ENCODE results near the gene EPB41. TPM values are rescaled to one million over a fixed set of nuclear protein-coding genes. Genes with fewer than 3 reads are reported as not detected.

The EPB41 gene
- total RNA-seq, 1 donor from 2014 or later: 102 TPM

DNA sequence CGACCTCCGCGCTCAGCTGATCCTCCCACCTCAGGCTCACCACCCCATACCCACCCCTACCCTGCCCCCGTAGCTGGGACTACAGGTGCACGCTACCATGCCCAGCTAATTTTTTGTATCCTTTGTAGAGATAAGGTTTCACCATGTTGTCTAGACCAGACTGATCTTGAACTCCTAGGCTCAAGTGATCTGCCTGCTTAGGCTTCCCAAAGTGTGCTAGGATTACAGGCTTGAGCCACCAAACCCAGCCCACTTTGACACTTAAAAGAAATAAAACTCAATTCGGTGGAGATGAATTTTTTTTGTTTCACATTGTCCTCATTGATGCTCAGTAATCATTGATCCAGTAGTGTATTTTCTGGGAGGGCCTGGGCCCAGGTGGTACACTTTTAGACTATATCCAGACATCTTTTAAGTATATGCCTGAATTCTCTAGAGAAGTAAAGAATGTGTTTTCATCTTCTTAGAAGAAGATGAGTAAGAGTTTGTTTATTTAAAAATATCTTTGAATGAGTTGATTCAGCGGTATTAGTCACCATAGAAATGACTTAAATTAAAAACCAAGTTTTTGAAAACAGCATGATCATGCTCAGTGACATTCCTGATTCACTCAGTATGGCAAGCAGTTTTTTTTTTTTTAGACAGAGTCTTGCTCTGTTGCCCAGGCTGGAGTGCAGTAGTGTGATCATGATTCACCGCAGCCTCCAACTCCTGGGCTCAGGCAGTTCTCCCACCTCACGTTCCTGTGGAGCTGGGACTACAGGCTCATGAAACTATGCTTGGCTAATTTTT is 57.8 kb downstream of the EPB41 start:
- no peak overlapping the region for H3K27ac Mint-ChIP-seq
- H3K4me3 Mint-ChIP-seq (ENCODE audit: low read depth): no peak overlapping the region
- H3K9me3 Mint-ChIP-seq (ENCODE audit: low read depth): no peaks in the 10 kb centered on the region
- no peak for DNase-seq (ENCODE audit: low spot score, unreplicated experiment)
- peaks cover 9% of the 10 kb centered on the region for H3K4me1 Mint-ChIP-seq (ENCODE audit: low read depth)
- no peaks in the 10 kb centered on the region for H3K36me3 Mint-ChIP-seq (ENCODE audit: insufficient read depth)
- no peaks in the 10 kb centered on the region for H3K27me3 Mint-ChIP-seq
- TF ChIP-seq, protein P1, sequence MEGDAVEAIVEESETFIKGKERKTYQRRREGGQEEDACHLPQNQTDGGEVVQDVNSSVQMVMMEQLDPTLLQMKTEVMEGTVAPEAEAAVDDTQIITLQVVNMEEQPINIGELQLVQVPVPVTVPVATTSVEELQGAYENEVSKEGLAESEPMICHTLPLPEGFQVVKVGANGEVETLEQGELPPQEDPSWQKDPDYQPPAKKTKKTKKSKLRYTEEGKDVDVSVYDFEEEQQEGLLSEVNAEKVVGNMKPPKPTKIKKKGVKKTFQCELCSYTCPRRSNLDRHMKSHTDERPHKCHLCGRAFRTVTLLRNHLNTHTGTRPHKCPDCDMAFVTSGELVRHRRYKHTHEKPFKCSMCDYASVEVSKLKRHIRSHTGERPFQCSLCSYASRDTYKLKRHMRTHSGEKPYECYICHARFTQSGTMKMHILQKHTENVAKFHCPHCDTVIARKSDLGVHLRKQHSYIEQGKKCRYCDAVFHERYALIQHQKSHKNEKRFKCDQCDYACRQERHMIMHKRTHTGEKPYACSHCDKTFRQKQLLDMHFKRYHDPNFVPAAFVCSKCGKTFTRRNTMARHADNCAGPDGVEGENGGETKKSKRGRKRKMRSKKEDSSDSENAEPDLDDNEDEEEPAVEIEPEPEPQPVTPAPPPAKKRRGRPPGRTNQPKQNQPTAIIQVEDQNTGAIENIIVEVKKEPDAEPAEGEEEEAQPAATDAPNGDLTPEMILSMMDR (IDR thresholded peaks at IDR 0.05; ENCODE audit: unreplicated experiment): no peak

DNA sequence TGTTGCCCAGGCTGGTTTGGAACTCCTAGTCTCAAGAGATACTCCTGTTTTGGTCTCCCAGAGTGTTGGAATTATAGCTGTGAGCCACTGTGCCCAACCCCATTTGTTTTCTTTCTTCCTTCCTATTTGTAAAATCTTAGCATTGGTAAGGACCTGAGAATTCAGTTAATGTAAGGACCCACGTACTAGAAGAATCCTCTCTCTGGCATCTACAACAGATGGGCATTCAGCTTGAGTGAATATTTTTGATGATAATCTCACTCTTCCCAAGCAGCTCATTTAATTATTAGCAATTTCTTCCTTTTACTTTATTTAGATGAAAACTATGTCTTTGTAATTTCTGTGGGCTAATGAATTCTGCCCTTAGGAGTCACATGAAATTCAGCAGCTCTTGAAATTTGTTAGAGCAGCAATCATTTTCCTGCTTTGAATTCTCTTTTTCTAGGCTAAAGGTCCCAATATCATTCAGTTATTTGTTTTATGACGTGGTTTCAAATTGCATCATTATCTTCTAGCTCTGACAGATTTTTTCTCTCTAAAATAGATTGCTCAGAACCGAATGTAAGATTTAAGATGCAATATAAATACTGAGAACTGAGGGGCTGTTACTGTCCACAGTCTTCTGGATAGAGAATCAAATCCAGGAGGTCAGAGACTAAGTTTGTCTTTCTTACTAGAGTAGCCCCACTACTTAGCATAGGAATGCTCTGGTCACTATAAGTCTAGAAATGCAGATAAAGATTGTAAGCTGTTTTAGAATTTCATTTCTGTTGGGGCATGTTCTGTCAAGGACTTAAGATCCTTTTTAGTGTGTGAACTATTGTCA is 59.4 kb downstream of the EPB41 start:
- Mint-ChIP-seq H3K4me3 (ENCODE audit: low read depth) (no peak overlapping the region), H3K4me1 (ENCODE audit: low read depth) (peaks cover 9% of the 10 kb centered on the region), H3K27ac (no peak overlapping the region), H3K36me3 (ENCODE audit: insufficient read depth) (no peaks in the 10 kb centered on the region), H3K27me3 (no peaks in the 10 kb centered on the region), H3K9me3 (ENCODE audit: low read depth) (no peaks in the 10 kb centered on the region)
- TF ChIP-seq, protein P1 (IDR thresholded peaks at IDR 0.05; ENCODE audit: unreplicated experiment): no peak
- no peak for DNase-seq (ENCODE audit: low spot score, unreplicated experiment)

DNA sequence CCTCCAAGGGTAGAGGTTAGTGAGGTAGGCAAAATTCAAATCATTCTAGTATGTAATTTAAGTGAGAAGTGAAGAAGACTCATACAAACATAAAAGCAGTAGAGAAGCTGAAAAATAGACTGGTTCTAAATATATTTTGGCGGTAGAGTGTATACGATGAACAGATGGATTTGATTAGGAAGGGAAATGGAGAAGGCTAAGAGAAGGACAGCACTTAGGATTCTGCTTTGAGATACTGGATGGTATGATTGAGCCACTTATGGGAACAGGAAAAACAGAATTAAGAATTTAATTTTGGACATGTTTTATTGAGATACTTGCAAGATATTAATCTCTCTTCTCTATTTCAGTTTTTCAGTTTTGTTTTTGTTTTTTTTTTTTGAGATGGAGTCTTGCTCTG is 60.1 kb downstream of the EPB41 start:
- Mint-ChIP-seq H3K9me3 (ENCODE audit: low read depth) (no peaks in the 10 kb centered on the region), H3K4me3 (ENCODE audit: low read depth) (no peak overlapping the region), H3K36me3 (ENCODE audit: insufficient read depth) (no peaks in the 10 kb centered on the region), H3K27ac (no peak overlapping the region), H3K27me3 (no peaks in the 10 kb centered on the region), H3K4me1 (ENCODE audit: low read depth) (peaks cover 9% of the 10 kb centered on the region)
- no peak for DNase-seq (ENCODE audit: low spot score, unreplicated experiment)
- TF ChIP-seq, protein P1 (IDR thresholded peaks at IDR 0.05; ENCODE audit: unreplicated experiment): no peak

DNA sequence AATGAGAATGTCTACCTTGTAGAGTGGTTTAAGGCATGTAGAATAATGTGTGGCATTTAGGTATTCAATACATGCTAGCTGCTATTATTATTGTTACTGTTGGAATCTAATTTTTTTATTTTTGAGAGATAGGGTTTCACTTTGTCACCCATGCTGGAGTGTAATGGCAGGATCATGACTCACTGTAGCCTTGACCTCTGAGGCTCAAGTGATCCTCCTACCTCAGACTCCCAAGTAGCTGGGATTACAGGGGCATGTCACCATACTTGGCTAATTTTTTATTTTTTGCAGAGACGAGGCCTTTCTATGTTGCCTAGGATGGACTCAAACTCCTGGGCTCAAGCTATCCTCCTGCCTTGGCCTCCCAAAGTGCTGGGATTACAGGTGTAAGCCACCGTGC is 61.9 kb downstream of the EPB41 start:
- H3K9me3 Mint-ChIP-seq (ENCODE audit: low read depth): no peaks in the 10 kb centered on the region
- no peak for DNase-seq (ENCODE audit: low spot score, unreplicated experiment)
- TF ChIP-seq, protein P1 (IDR thresholded peaks at IDR 0.05; ENCODE audit: unreplicated experiment): no peak
- no peaks in the 10 kb centered on the region for H3K27me3 Mint-ChIP-seq
- H3K4me1 Mint-ChIP-seq (ENCODE audit: low read depth): peaks cover 8% of the 10 kb centered on the region
- no peak overlapping the region for H3K4me3 Mint-ChIP-seq (ENCODE audit: low read depth)
- no peak overlapping the region for H3K27ac Mint-ChIP-seq
- H3K36me3 Mint-ChIP-seq (ENCODE audit: insufficient read depth): no peaks in the 10 kb centered on the region

DNA sequence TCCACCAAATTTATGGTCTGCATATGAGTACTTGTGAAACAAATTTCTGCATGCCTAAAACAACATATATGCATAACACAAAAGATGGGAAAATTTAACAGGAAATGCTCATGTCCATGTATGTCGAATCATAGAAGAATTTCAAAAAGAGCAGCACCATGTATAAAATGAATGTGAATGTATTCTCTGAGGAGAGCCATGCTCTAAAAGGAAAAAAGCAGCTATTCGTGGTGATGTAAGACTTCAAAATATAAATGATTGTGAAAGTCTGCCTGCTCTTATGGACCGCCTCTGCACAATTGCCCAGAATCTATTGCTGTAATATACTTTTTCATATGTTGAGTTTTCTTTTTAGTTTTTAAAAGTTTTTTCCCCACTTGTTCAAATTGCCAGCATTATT is 66.8 kb downstream of the EPB41 start:
- no peak overlapping the region for H3K4me3 Mint-ChIP-seq (ENCODE audit: low read depth)
- no peaks in the 10 kb centered on the region for H3K27me3 Mint-ChIP-seq
- TF ChIP-seq, protein P1 (IDR thresholded peaks at IDR 0.05; ENCODE audit: unreplicated experiment): no peak
- H3K27ac Mint-ChIP-seq: no peak overlapping the region
- DNase-seq (ENCODE audit: low spot score, unreplicated experiment): no peak
- peaks cover 4% of the 10 kb centered on the region for H3K4me1 Mint-ChIP-seq (ENCODE audit: low read depth)
- peaks cover 2% of the 10 kb centered on the region for H3K9me3 Mint-ChIP-seq (ENCODE audit: low read depth)
- H3K36me3 Mint-ChIP-seq (ENCODE audit: insufficient read depth): peaks cover 1% of the 10 kb centered on the region

All from progenitor cell of endocrine pancreas (in vitro differentiated cells).